Stimulated activated CD4-positive, alpha-beta T cell treated with anti-CD3 and anti-CD28 coated beads, Interleukin-1b, Interleukin-23, amount 100 ng/mL, for 1 hour (primary cell): ENCODE data around the gene HOXA1.

Source experiments
- DNase-seq, 2 donors: peaks; one replicate each; pipeline ENCODE4 v3.0.0-alpha.2; 2020; ENCODE audit warnings: low read depth in 2 of 2

Gene HOXA1

GRCh38 chr7:27131390-27131819 is 35.6 kb upstream of the HOXA1 start:
- DNase-seq = no peak

- peak; percentile 45 to 48 for DNase-seq
Measured at GRCh38 chr7:27130540-27131389, 35.0 kb upstream of the HOXA1 start, which contains the start of gene HOXA4. TSS of gene HOXA4 (minus strand) at chr7:27130757. CDS start at chr7:27130733, 24 bp downstream.

GRCh38 chr7:27129729-27130539 is 34.1 kb upstream of the HOXA1 start:
- no peak for DNase-seq

- no peak for DNase-seq
Measured at GRCh38 chr7:27128776-27129728, 33.3 kb upstream of the HOXA1 start.

- no peak for DNase-seq
Measured at GRCh38 chr7:27128034-27128433, 32.2 kb upstream of the HOXA1 start.

- no peak for DNase-seq
Measured at GRCh38 chr7:27126596-27127327, 31.0 kb upstream of the HOXA1 start.

GRCh38 chr7:27125986-27126394 is 30.2 kb upstream of the HOXA1 start:
- no peak for DNase-seq

GRCh38 chr7:27124902-27125689 is 29.3 kb upstream of the HOXA1 start:
- no peak for DNase-seq

GRCh38 chr7:27124096-27124901 is 28.5 kb upstream of the HOXA1 start:
- DNase-seq = no peak

GRCh38 chr7:27123477-27124053 is 27.8 kb upstream of the HOXA1 start:
- no peak for DNase-seq

GRCh38 chr7:27123007-27123476 is 27.2 kb upstream of the HOXA1 start:
- DNase-seq = no peak

GRCh38 chr7:27122077-27122910 is 26.5 kb upstream of the HOXA1 start:
- no peak for DNase-seq

GRCh38 chr7:27121684-27122076 is 25.9 kb upstream of the HOXA1 start:
- DNase-seq = no peak

GRCh38 chr7:27119412-27119911 is 23.7 kb upstream of the HOXA1 start:
- no peak for DNase-seq

GRCh38 chr7:27118580-27118979 is 22.8 kb upstream of the HOXA1 start:
- no peak for DNase-seq

GRCh38 chr7:27117887-27118491 is 22.2 kb upstream of the HOXA1 start:
- no peak for DNase-seq
